Measurements from ENCODE around the gene OVAAL. TPM values are rescaled to one million over a fixed set of nuclear protein-coding genes. Genes with fewer than 3 reads are reported as not detected.

Gene OVAAL
- total RNA-seq, 2 experiments from 2014 or later = not detected

DNA sequence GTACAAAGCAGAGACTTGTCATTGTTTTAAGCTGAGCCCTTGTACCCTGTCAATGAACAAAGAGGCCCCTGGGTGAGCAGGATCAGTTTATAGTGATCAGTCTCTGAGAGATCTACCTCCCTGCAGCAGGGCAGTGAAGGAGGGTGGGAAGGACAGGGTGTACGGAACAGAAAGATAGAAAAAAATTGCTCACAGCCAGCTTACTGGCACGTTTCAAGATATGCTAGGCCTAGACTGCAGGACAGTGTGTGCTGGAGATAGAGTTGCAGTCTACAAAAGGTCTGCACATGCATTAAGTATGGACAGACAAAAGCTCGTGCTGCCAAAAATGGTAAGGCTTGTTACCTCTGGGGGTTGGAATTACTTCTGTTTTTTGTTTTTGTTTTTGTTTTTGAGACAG lies 34.6 kb downstream of the OVAAL start:
- no peak overlapping the region for H3K4me3 Mint-ChIP-seq
- H3K36me3 Mint-ChIP-seq = peaks cover under 1% of the 10 kb centered on the region
- no peaks in the 10 kb centered on the region for H3K9me3 Mint-ChIP-seq
- POLR2A ChIA-PET = no interaction called here
- H3K27me3 Mint-ChIP-seq = peaks cover 11% of the 10 kb centered on the region
- DNase-seq (no peak), ATAC-seq (ENCODE audit: low read depth) (no peak)
- no peak overlapping the region for H3K27ac Mint-ChIP-seq
- H3K4me1 Mint-ChIP-seq = no peaks in the 10 kb centered on the region

DNA sequence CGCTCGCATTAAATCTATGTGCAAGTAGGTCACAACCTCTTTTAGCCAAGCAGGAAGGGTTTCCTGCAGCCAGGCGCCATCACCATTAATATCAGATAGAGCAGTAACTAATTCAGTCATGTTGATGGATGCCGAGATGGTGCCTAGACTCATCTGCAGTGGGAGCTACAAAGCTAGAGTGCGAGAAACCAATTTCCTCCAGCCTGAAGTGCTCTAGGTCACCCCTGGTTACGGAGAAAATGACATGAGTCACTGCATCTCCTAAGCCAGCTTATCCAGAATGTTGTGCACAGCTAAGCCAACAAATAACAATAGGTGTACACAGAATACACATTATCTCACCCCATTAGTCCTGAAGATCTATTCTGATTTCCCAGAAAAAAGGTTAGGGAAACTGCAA lies 36.0 kb downstream of the OVAAL start:
- ATAC-seq (ENCODE audit: low read depth) = no peak

DNA sequence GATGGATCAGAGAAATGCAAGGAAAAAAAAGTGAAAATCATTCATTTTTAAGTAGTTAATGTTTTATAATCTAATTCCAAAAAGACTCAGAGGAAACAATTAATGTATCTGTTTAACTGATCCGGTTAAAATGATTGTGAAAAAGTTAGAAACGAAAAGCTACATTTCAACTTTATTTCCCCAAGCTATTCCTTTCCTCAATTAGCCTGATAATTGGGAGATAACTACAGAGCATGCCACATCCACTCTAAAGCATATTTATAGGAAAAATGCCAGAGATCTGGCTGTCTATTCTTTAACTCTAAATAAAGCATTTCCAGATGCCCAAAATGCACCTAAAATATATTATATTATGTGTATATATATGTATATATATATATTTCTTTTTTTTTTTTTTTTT lies 37.2 kb downstream of the OVAAL start:
- Mint-ChIP-seq H3K9me3 (no peaks in the 10 kb centered on the region), H3K27me3 (peaks cover 11% of the 10 kb centered on the region), H3K4me3 (no peak overlapping the region), H3K4me1 (no peaks in the 10 kb centered on the region), H3K36me3 (no peaks in the 10 kb centered on the region), H3K27ac (no peak overlapping the region)
- no peak for DNase-seq
- ATAC-seq (ENCODE audit: low read depth) = no peak
- POLR2A ChIA-PET = no interaction called here

More for the DNA sequence above, 36.0 kb downstream of the OVAAL start:
- no peaks in the 10 kb centered on the region for H3K36me3 Mint-ChIP-seq
- no peak overlapping the region for H3K4me3 Mint-ChIP-seq
- POLR2A ChIA-PET = no interaction called here
- H3K4me1 Mint-ChIP-seq = no peaks in the 10 kb centered on the region
- no peak for DNase-seq
- peaks cover 11% of the 10 kb centered on the region for H3K27me3 Mint-ChIP-seq
- no peaks in the 10 kb centered on the region for H3K9me3 Mint-ChIP-seq
- H3K27ac Mint-ChIP-seq = no peak overlapping the region

DNA sequence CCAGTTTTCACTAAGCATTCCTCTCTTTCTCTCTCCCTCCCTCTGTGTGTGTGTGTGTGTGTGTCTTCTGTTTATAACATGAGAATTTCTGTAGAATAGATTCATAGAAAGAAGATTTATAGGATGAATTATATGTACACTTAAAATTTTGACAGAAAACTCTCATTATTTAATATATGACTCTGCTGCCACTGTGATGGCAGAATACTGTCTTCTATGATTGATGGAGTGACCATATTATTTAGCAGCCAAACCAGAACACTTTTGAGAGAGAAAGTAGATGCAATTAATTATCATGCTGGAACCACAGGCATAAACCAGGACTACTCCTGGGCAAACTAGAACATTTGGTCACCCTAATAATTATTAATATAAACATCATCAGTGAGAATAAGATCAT lies 38.8 kb downstream of the OVAAL start:
- H3K27ac Mint-ChIP-seq = no peak overlapping the region
- no peak overlapping the region for H3K4me3 Mint-ChIP-seq
- no peaks in the 10 kb centered on the region for H3K36me3 Mint-ChIP-seq
- H3K4me1 Mint-ChIP-seq = no peaks in the 10 kb centered on the region
- POLR2A ChIA-PET = no interaction called here
- ATAC-seq (ENCODE audit: low read depth) (no peak), DNase-seq (no peak)
- peaks cover 9% of the 10 kb centered on the region for H3K27me3 Mint-ChIP-seq
- no peaks in the 10 kb centered on the region for H3K9me3 Mint-ChIP-seq

DNA sequence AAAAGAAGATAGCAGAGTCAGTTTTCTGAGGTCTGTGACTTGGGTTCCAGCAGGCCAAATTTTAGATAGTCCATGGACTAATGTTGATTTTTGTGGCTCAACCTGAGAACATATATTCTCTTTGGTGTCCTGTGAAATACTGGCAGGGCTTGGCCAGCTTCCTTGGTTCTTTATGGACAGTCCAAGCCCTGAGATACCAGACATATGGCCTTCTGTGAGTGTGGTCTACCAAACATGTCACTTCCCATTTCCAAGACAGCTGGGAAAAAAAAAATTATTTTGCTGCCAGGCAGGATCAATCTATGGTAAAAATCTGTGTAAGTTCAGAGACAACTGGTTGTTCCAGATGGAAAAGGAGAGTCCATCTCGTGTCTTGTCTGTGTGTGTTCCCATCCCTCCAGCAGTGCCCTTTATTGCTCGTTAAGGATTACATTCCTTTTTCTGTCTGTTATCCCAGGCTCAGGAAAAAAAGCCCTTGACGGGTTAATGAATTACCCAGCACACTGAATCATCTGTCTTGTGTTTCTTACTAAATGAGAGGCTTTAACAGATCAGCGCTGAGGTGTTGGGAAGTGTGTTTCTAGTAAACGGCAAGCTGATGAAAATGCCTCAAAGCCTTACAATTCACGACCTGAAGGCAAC lies 39.7 kb downstream of the OVAAL start:
- H3K4me3 Mint-ChIP-seq = no peak overlapping the region
- no peak overlapping the region for H3K27ac Mint-ChIP-seq
- H3K27me3 Mint-ChIP-seq = peaks cover 9% of the 10 kb centered on the region
- ATAC-seq (ENCODE audit: low read depth) = no peak
- DNase-seq = no peak
- no peaks in the 10 kb centered on the region for H3K4me1 Mint-ChIP-seq
- H3K9me3 Mint-ChIP-seq = no peaks in the 10 kb centered on the region
- no peaks in the 10 kb centered on the region for H3K36me3 Mint-ChIP-seq
- POLR2A ChIA-PET = no interaction called here

DNA sequence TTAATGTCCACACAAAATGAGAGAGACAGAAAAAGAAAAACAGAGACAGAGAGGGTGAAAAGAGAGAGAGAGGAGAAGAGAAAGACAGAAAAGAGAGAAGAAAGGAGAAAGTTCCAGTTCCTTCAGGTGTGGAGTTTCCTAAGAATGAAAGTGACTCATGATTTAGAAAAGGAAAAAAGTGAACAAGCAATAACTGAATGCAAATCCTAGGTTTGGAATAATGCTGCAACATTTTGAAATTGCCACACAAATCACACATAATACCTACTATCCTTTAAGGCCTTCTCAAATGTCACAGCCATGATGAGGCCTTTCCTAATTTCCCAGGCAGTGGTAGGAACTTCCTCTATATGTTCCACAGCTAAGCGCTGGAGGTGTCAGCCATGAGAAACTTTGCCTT lies 41.6 kb downstream of the OVAAL start:
- no peak overlapping the region for H3K4me3 Mint-ChIP-seq
- no peak for ATAC-seq (ENCODE audit: low read depth)
- POLR2A ChIA-PET = interaction anchor here (0.6 kb wide), 1 partner anchor 534 kb away, joined by 4 read pairs; no protein-coding TSS in a partner anchor

DNA sequence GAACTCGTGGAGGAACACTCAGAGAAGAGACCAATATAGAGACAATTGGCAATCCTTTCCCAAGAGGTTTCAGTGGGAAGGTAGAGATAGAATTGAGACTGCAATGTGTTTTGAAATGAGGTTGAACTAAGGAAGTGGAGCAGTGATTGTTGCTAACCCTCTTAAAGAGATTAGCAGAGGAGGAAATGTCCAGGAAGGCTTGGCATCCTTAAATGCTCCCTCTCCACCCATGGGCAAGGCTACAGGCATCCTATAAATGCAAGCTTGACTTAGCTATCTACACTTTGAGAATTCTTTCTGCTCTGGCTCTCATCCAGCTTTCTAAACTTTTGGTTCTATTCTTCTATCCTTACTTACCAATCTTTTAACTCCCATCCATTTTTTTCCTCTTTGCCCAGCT lies 42.7 kb downstream of the OVAAL start:
- no peaks in the 10 kb centered on the region for H3K4me1 Mint-ChIP-seq
- no peak overlapping the region for H3K27ac Mint-ChIP-seq
- H3K27me3 Mint-ChIP-seq = peaks cover 12% of the 10 kb centered on the region
- POLR2A ChIA-PET = no interaction called here
- no peak overlapping the region for H3K4me3 Mint-ChIP-seq
- H3K9me3 Mint-ChIP-seq = no peaks in the 10 kb centered on the region
- H3K36me3 Mint-ChIP-seq = no peaks in the 10 kb centered on the region
- DNase-seq = no peak
- no peak for ATAC-seq (ENCODE audit: low read depth)

More for the DNA sequence above, 41.6 kb downstream of the OVAAL start:
- Mint-ChIP-seq H3K9me3 (no peaks in the 10 kb centered on the region), H3K27me3 (peaks cover 12% of the 10 kb centered on the region), H3K4me1 (no peaks in the 10 kb centered on the region), H3K27ac (no peak overlapping the region), H3K36me3 (no peaks in the 10 kb centered on the region)
- DNase-seq = no peak

DNA sequence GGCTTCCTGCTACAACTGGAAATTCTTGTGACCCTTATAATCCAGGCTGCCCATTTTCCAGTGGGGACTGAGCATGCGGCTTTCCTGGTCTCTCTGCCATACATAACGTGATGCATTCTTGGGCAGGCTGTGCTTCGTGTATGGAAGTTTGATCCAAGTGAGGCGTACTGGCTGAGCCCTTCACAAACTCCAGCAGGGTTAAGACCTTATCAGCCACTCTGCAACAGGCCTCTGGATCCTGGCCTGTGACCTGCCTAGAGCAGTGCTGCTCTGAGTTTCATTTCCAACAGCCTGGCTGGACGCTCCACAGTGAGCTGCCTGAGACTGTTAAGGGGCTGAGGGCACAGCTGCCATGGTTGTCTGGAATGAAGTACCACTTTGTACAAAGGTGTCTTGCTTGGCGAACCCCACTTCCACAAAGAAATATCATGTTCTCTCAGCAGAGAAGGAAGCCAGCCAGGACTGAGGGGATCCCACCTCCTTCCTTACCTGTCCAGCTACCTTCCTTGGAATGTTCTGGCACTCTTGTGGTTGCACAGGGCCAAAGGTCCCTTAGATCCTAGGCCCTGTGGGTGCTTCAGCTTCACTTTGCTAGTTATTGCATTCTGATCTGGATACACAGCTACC lies 44.6 kb downstream of the OVAAL start:
- peaks cover 3% of the 10 kb centered on the region for H3K27me3 Mint-ChIP-seq

DNA sequence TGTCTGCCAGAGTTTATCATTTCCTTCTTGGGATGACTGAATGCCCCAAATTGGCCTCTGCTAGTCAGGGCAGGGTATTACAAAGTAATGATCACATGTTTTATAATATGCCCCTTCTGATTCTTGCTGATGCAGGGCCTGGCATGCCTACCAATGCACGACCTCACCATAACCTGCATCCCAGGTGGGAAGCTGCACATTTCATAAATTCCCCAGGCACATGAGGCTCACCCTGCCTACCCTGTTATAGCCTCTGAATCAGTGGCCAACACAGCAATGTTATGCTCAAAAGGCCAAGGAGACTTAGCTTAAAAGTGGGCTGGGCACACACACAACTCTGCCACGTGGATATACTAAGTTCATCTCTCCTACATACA lies 45.1 kb downstream of the OVAAL start:
- Mint-ChIP-seq H3K4me3 (no peak overlapping the region), H3K9me3 (no peaks in the 10 kb centered on the region), H3K27ac (no peak overlapping the region), H3K27me3 (peaks cover 3% of the 10 kb centered on the region), H3K36me3 (no peaks in the 10 kb centered on the region), H3K4me1 (no peaks in the 10 kb centered on the region)
- no peak for ATAC-seq (ENCODE audit: low read depth)
- no peak for DNase-seq
- POLR2A ChIA-PET = no interaction called here

More for the DNA sequence above, 44.6 kb downstream of the OVAAL start:
- POLR2A ChIA-PET = no interaction called here
- Mint-ChIP-seq H3K9me3 (no peaks in the 10 kb centered on the region), H3K36me3 (no peaks in the 10 kb centered on the region), H3K4me3 (no peak overlapping the region), H3K27ac (no peak overlapping the region), H3K4me1 (no peaks in the 10 kb centered on the region)
- no peak for DNase-seq
- ATAC-seq (ENCODE audit: low read depth) = no peak

DNA sequence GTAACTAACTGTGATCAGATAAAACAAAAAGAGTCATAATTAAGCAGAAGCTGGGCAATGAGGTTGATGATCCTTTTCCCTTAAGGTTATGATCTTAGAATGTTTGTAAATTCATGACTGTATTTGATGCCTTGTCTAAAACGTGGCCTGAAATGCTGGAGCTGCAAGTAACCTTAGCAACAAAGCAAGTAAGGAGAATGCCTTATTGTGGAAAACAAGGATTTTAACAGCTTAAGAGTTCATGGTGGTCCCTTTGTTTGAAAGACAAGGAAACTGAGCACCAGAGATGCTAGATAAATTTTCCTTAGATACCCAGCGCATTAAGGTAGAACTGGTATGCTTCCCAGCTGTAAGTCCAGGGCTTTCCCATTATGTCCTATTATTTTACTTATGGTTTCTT lies 47.4 kb downstream of the OVAAL start:
- H3K36me3 Mint-ChIP-seq = peaks cover under 1% of the 10 kb centered on the region
- H3K4me3 Mint-ChIP-seq = no peak overlapping the region
- H3K4me1 Mint-ChIP-seq = peaks cover under 1% of the 10 kb centered on the region
- peaks cover 3% of the 10 kb centered on the region for H3K9me3 Mint-ChIP-seq
- POLR2A ChIA-PET = no interaction called here
- ATAC-seq (ENCODE audit: low read depth) = no peak
- H3K27ac Mint-ChIP-seq = no peak overlapping the region
- peaks cover 5% of the 10 kb centered on the region for H3K27me3 Mint-ChIP-seq
- no peak for DNase-seq

DNA sequence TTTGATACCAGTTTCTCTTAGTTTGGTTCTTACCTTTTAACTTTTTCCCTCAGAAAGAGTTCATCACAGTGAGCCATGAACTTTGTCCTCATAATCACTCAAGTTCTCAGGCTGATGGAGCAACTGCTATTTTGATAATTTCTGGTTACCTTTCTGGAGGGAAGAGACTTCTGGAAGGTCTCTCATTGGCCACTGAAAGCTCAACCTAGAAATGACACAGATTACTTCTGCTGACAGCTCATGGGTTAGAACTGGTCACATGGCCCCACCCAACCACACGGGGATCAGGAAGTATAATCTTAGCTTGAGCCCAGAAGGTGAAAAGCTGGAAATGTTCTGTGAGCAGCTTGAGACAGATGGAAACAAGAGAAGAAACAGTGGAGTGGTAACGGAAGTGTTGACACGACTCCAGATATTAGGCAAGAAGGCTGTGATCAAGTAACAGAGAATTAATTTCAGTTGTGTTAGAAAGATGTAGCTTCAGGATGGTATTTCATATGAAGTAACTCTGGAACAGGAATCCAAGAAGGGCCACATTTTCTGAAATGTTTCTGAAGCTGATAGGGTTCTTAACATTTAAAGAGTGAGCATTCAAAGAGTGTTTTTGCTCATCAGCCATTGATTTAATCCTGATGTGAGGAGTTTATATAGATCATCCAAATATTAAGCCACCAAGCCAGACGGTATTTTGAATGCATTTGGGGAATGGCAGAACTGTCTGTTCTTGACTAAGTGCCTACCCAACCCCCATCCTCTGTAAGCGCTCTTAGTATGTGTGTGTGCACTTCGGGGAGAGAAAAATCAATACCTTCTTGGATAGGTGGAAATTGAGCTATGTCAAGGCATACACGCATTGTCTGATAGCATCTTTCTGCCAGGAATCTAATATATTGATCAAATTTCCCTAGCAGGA lies 51.1 kb downstream of the OVAAL start:
- H3K36me3 Mint-ChIP-seq = peaks cover 2% of the 10 kb centered on the region
- H3K9me3 Mint-ChIP-seq = peaks cover 3% of the 10 kb centered on the region
- DNase-seq (no peak), ATAC-seq (ENCODE audit: low read depth) (no peak)
- H3K27me3 Mint-ChIP-seq = peaks cover 3% of the 10 kb centered on the region
- H3K27ac Mint-ChIP-seq = no peak overlapping the region
- POLR2A ChIA-PET = no interaction called here
- no peak overlapping the region for H3K4me3 Mint-ChIP-seq
- H3K4me1 Mint-ChIP-seq = peaks cover 2% of the 10 kb centered on the region

DNA sequence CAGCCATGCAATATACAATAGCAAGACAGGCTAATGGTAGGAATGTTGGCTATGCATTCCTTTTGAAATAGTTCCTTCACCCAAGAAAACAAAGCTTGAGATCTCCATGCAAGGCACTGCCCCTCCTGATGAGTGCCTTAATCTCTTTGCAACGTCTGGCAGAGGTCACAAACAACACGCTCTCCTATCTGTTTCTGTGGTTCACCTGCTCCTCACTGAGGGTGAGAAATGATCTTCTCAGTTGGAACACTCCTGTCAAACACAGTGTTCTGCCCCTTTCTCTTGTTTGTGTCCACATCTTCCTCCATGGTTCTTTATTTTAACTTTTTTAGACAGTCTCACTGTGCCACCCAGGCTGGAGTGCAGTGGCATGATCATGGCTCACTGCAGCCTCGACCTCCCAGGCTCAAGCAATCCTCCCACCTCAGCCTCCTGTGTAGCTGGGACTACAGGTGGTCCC lies 51.8 kb downstream of the OVAAL start:
- H3K4me3 Mint-ChIP-seq = no peak overlapping the region
- peaks cover 3% of the 10 kb centered on the region for H3K9me3 Mint-ChIP-seq
- no peak for ATAC-seq (ENCODE audit: low read depth)
- H3K27me3 Mint-ChIP-seq = peaks cover 2% of the 10 kb centered on the region
- H3K36me3 Mint-ChIP-seq = peaks cover 2% of the 10 kb centered on the region
- no peak for DNase-seq
- POLR2A ChIA-PET = no interaction called here
- no peak overlapping the region for H3K27ac Mint-ChIP-seq
- peaks cover 2% of the 10 kb centered on the region for H3K4me1 Mint-ChIP-seq

DNA sequence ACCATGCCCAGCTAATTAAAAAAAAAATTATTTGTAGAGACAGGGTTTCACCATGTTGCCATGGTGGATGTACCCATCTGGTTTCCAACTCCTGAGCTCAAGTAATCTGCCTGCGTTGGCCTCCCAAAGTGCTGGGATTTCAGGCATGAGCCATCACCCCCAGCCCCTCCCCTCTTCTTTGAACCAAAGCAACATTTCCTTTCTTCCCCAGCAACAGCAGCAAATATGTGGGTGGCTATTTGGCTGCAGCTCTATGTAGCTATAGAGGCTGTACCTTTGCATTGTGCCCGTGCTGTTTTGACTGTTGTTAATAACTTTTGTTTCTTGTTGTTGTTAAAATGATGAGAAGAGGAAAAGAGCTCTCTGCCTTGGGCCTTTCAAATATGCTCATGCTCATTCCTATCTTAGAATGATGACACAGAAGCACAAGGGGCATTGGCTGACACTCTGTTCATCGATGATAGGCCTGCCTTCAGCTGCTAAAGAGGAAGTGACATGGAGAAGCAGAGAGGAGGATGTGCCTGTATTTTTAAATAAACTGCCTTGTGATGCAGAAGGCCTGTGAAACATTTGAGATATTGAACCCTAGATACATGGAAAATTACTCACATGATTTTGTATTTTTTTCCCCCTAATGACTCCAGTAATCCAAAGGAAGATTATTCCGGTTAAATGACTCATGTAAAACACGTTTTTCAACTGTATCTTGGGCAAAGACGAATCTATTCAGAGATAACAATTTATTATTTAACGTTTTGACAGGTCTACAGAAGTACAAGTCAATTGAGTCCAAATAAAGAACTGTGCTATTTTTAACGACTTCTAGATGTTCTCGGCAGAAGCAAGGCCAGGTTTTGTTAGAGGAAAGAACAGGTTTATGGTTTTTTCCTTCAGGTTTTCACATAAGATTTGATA lies 52.5 kb downstream of the OVAAL start:
- Mint-ChIP-seq H3K36me3 (peaks cover 2% of the 10 kb centered on the region), H3K27ac (no peak overlapping the region), H3K4me3 (no peak overlapping the region), H3K27me3 (peaks cover 2% of the 10 kb centered on the region), H3K9me3 (peaks cover 3% of the 10 kb centered on the region), H3K4me1 (peaks cover 2% of the 10 kb centered on the region)
- DNase-seq (no peak), ATAC-seq (ENCODE audit: low read depth) (no peak)
- POLR2A ChIA-PET = no interaction called here

Data from activated naive CD8-positive, alpha-beta T cell treated with anti-CD3 and anti-CD28 coated beads, Interleukin-2, amount 10 ng/mL, durations not matched to agents 7 days and 5 days (primary cell).